NCI-H1930 (cell line): ENCODE measurements around the gene ARHGAP10.
A peak's percentile ranks its signal among the peaks of the same experiment; 100 is the strongest.
"Not testable (repeated sequence)": the region's sequence is repeated elsewhere in the genome, so short reads cannot be mapped to it uniquely, and the experiment has no call there.

Experiments used
- DNase-seq, 2 experiments: peaks; one replicate each; lab custom pipeline; 2025; lab: John Stamatoyannopoulos, UW

ARHGAP10 gene

GRCh38 chr4:147847751-147848590, 116.1 kb downstream of the ARHGAP10 start:
- DNase-seq: no peak

GRCh38 chr4:147848634-147849033, 116.7 kb downstream of the ARHGAP10 start:
- DNase-seq: no peak

- no peak for DNase-seq
Observed at GRCh38 chr4:147851135-147851534, 119.2 kb downstream of the ARHGAP10 start.

GRCh38 chr4:147853706-147854105, 121.8 kb downstream of the ARHGAP10 start:
- no peak for DNase-seq

GRCh38 chr4:147854154-147854553, 122.3 kb downstream of the ARHGAP10 start:
- no peak for DNase-seq

GRCh38 chr4:147855571-147856009, 123.7 kb downstream of the ARHGAP10 start:
- no peak for DNase-seq

GRCh38 chr4:147860960-147861359, 129.1 kb downstream of the ARHGAP10 start:
- DNase-seq: no peak

GRCh38 chr4:147862043-147862692, 130.3 kb downstream of the ARHGAP10 start:
- DNase-seq: no peak

- DNase-seq: no peak
Observed at GRCh38 chr4:147863111-147863747, 131.3 kb downstream of the ARHGAP10 start.

- DNase-seq: no peak
Observed at GRCh38 chr4:147863808-147864472, 132.1 kb downstream of the ARHGAP10 start.

GRCh38 chr4:147864607-147865006, 132.7 kb downstream of the ARHGAP10 start:
- no peak for DNase-seq

GRCh38 chr4:147865926-147866325, 134.0 kb downstream of the ARHGAP10 start:
- no peak for DNase-seq

- DNase-seq: peak; percentile 71 to 80
Observed at GRCh38 chr4:147866532-147867271, 134.8 kb downstream of the ARHGAP10 start.

- no peak for DNase-seq
Observed at GRCh38 chr4:147874109-147874508, 142.2 kb downstream of the ARHGAP10 start.

GRCh38 chr4:147877308-147877771, 145.5 kb downstream of the ARHGAP10 start:
- no peak for DNase-seq

- DNase-seq: no peak
Observed at GRCh38 chr4:147879676-147880075, 147.8 kb downstream of the ARHGAP10 start.

- DNase-seq: no peak
Observed at GRCh38 chr4:147880511-147880910, 148.6 kb downstream of the ARHGAP10 start.

GRCh38 chr4:147884536-147884935, 152.6 kb downstream of the ARHGAP10 start:
- no peak for DNase-seq

GRCh38 chr4:147885216-147885615, 153.3 kb downstream of the ARHGAP10 start:
- DNase-seq: not testable (repeated sequence)

GRCh38 chr4:147891476-147892115, 159.7 kb downstream of the ARHGAP10 start:
- DNase-seq: no peak

GRCh38 chr4:147899512-147899911, 167.6 kb downstream of the ARHGAP10 start:
- no peak for DNase-seq
